GM12878 (cell line): ENCODE data around the gene VPS52.

Source experiments
- ATF3 ChIP-seq: IDR thresholded peaks from 2 replicates; pipeline ENCODE4 v1.6.1; 2011; ENCODE audit warnings: low read depth, mild to moderate bottlenecking, low read length, moderate library complexity, borderline replicate concordance; ENCODE audit errors: extremely low read depth
- CREB1 ChIP-seq: IDR thresholded peaks from 2 replicates; pipeline ENCODE4 v1.6.1; 2012; ENCODE audit warnings: low read depth, mild to moderate bottlenecking, inconsistent platforms
- CTCF ChIP-seq, 3 experiments: IDR thresholded peaks in 2 of 3; conservative IDR thresholded peaks in 1 of 3; 2 replicates each; pipeline ENCODE4 v1.5.1; 2011; ENCODE audit warnings: low read depth in 3 of 3, low read length in 3 of 3, mild to moderate bottlenecking in 3 of 3, control low read depth in 2 of 3, moderate library complexity in 2 of 3, inconsistent platforms in 1 of 3, mixed read lengths in 1 of 3; ENCODE audit not compliant: control insufficient read depth in 2 of 3, insufficient read depth in 1 of 3; ENCODE audit errors: extremely low read depth in 1 of 3
- EP300 ChIP-seq, 2 experiments: fragments of 150-350 bp in 1 of 2; IDR thresholded peaks; 2 replicates each; pipeline ENCODE4 v1.6.1; 2011 to 2012; ENCODE audit warnings: low read depth in 2 of 2, low read length in 2 of 2, borderline replicate concordance in 1 of 2, improper control_type of control experiment in 1 of 2, inconsistent platforms in 1 of 2; ENCODE audit not compliant: control insufficient read depth in 1 of 2
- FOS ChIP-seq: IDR thresholded peaks from 3 replicates; pipeline ENCODE4 v1.6.1; 2011; ENCODE audit warnings: borderline replicate concordance; ENCODE audit not compliant: insufficient read length; ENCODE audit errors: extremely low read depth
- HDAC6 ChIP-seq: fragments of 200-600 bp; sonication (generic); IDR thresholded peaks from one replicate; pipeline ENCODE4 v1.8.0; 2017; ENCODE audit warnings: antibody characterized with exemption; ENCODE audit not compliant: unreplicated experiment
- RAD21 ChIP-seq: IDR thresholded peaks from 2 replicates; pipeline ENCODE4 v1.6.1; 2011; ENCODE audit warnings: mild to moderate bottlenecking, low read depth, low read length, moderate library complexity; ENCODE audit not compliant: insufficient read depth
- SMARCA5 ChIP-seq: fragments of 450-650 bp; IDR thresholded peaks from 2 replicates; pipeline ENCODE4 v1.6.1; 2017; ENCODE audit warnings: mild to moderate bottlenecking
- TCF3 ChIP-seq: IDR thresholded peaks from 2 replicates; pipeline ENCODE4 v1.6.1; 2012; ENCODE audit warnings: low read depth, mild to moderate bottlenecking, low read length, borderline replicate concordance; ENCODE audit not compliant: insufficient read depth
- TCF7 ChIP-seq: IDR thresholded peaks from 2 replicates; pipeline ENCODE4 v1.6.1; 2014; ENCODE audit warnings: antibody characterized with exemption, borderline replicate concordance
- ZBED1 ChIP-seq: IDR thresholded peaks from 2 replicates; pipeline ENCODE4 v1.6.1; 2016; ENCODE audit warnings: borderline replicate concordance
- ZNF274 ChIP-seq: IDR thresholded peaks from one replicate; pipeline ENCODE4 v1.8.0; 2011; ENCODE audit not compliant: insufficient read length, insufficient read depth
- ZNF687 ChIP-seq: fragments of 450-650 bp; IDR thresholded peaks from 2 replicates; pipeline ENCODE4 v1.6.1; 2017; ENCODE audit warnings: mild to moderate bottlenecking, moderate library complexity

- TF ChIP-seq HDAC6 (no peak), ATF3 (no peak), TCF3 (no peak), CTCF (IDR thresholded peaks at IDR 0.05 in 2 of 3, conservative IDR thresholded peaks at IDR 0.05 in 1 of 3; ENCODE audit: control insufficient read depth in 2 of 3, extremely low read depth in 1 of 3, insufficient read depth in 1 of 3, low read depth in 3 of 3, low read length in 3 of 3) (no peak), ZNF274 (no peak), CREB1 (no peak), SMARCA5 (no peak), ZBED1 (no peak), FOS (no peak), TCF7 (no peak), ZNF687 (no peak), EP300 (IDR thresholded peaks at IDR 0.05; ENCODE audit: borderline replicate concordance in 1 of 2, control insufficient read depth in 1 of 2, low read depth in 2 of 2, low read length in 2 of 2) (no peak), RAD21 (no peak)
Observed at GRCh38 chr6:33295621-33296369, 24.1 kb upstream of the VPS52 start.
